ENCODE data around the gene PFKL. TPM values are rescaled to one million over a fixed set of nuclear protein-coding genes. Genes with fewer than 3 reads are reported as not detected.

PFKL gene
- total RNA-seq, 1 donor from 2014 or later = 48.7 TPM

DNA sequence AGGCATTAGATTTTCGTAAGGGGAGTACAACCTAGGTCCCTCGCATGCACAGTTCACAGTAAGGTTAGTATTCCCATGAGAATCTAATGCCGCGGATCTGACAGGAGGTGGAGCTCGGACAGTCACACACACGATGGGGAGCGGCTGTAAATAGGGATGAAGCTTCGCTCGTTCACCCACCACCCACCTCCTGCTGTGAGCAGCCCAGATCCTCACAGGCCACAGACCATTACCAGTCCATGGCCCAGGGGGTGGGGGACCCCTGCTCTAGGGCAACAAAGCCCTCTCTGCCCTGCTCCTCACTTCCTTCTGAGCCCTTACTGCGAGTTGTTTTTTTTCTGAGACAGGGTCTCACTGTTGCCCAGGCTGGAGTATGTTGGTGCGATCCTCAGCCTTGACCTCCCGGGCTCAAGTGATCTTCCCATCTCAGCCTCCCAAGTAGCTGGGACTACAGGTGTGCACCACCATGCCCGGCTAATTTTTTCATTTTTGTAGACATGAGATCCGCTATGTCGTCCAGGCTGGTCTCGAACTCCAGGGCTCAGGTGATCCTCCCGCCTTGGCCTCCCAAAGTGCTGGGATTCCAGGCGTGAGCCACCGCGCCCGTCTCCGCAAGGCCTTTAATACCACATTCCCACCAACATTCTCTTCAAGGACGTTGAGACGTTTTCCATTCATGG is 74.9 kb downstream of the PFKL start:
- Mint-ChIP-seq H3K4me1 (peaks cover 5% of the 10 kb centered on the region), H3K27ac (no peak overlapping the region), H3K9me3 (peaks cover 13% of the 10 kb centered on the region), H3K4me3 (no peak overlapping the region), H3K36me3 (no peaks in the 10 kb centered on the region), H3K27me3 (ENCODE audit: insufficient read depth, low read depth) (peaks cover 27% of the 10 kb centered on the region)
- H3K4me1 ChIP-seq = peaks cover 4% of the 10 kb centered on the region
- H2AFZ ChIP-seq (replicated peaks) = no peak overlapping the region
- no peaks in the 10 kb centered on the region for H3K9me3 ChIP-seq (ENCODE audit: low read depth)
- no peak overlapping the region for H3K27ac ChIP-seq
- peaks cover 31% of the 10 kb centered on the region for H3K27me3 ChIP-seq
- TF ChIP-seq, protein P1, sequence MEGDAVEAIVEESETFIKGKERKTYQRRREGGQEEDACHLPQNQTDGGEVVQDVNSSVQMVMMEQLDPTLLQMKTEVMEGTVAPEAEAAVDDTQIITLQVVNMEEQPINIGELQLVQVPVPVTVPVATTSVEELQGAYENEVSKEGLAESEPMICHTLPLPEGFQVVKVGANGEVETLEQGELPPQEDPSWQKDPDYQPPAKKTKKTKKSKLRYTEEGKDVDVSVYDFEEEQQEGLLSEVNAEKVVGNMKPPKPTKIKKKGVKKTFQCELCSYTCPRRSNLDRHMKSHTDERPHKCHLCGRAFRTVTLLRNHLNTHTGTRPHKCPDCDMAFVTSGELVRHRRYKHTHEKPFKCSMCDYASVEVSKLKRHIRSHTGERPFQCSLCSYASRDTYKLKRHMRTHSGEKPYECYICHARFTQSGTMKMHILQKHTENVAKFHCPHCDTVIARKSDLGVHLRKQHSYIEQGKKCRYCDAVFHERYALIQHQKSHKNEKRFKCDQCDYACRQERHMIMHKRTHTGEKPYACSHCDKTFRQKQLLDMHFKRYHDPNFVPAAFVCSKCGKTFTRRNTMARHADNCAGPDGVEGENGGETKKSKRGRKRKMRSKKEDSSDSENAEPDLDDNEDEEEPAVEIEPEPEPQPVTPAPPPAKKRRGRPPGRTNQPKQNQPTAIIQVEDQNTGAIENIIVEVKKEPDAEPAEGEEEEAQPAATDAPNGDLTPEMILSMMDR (IDR thresholded peaks at IDR 0.05) = no peak
- no peak for TF ChIP-seq EZH2 (IDR thresholded peaks at IDR 0.05)
- no peak for TF ChIP-seq EZH2phosphoT487 (IDR thresholded peaks at IDR 0.05)
- no peak overlapping the region for H3K9ac ChIP-seq
- no peak overlapping the region for H3K4me3 ChIP-seq
- no peaks in the 10 kb centered on the region for H4K20me1 ChIP-seq (ENCODE audit: low read depth)
- no peak for DNase-seq (ENCODE audit: low spot score)
- H3K79me2 ChIP-seq (ENCODE audit: low read depth) = no peaks in the 10 kb centered on the region
- H3F3A ChIP-seq (ENCODE audit: low read depth) = no peaks in the 10 kb centered on the region
- H3K4me2 ChIP-seq = no peak overlapping the region
- H3K36me3 ChIP-seq = no peaks in the 10 kb centered on the region

DNA sequence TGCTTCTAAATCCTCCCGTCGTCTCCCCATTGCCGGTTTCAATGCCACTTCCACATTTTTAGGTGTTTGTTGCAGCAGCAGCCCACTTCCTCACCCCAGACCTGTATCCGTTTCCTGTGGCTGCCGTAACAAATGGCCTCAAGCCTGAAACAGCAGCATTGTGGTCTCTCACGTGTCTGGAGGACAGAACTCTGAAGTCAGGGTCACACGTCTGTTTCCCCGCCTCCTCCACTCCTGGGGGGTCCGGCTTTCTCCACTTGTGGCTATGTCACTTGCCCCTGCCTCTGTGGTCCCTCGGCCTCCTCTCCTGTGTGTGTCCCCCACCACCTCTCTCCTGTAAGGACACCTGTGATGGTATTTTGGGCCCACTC is 75.4 kb downstream of the PFKL start:
- Histone ChIP-seq H3K4me2 (no peak overlapping the region), H3K36me3 (no peaks in the 10 kb centered on the region), H3K27ac (no peak overlapping the region), H3K9me3 (ENCODE audit: low read depth) (no peaks in the 10 kb centered on the region), H3K27me3 (peaks cover 26% of the 10 kb centered on the region), H3K4me1 (peaks cover 5% of the 10 kb centered on the region), H2AFZ (replicated peaks) (no peak overlapping the region), H3K9ac (no peak overlapping the region), H3F3A (ENCODE audit: low read depth) (no peaks in the 10 kb centered on the region), H3K79me2 (ENCODE audit: low read depth) (no peaks in the 10 kb centered on the region), H4K20me1 (ENCODE audit: low read depth) (no peaks in the 10 kb centered on the region), H3K4me3 (no peak overlapping the region)
- peaks cover 13% of the 10 kb centered on the region for H3K9me3 Mint-ChIP-seq
- H3K4me3 Mint-ChIP-seq = no peak overlapping the region
- H3K27me3 Mint-ChIP-seq (ENCODE audit: insufficient read depth, low read depth) = peaks cover 26% of the 10 kb centered on the region
- TF ChIP-seq, protein P1 (IDR thresholded peaks at IDR 0.05) = no peak
- TF ChIP-seq EZH2phosphoT487 (IDR thresholded peaks at IDR 0.05) = no peak
- H3K36me3 Mint-ChIP-seq = no peaks in the 10 kb centered on the region
- DNase-seq (ENCODE audit: low spot score) = no peak
- H3K4me1 Mint-ChIP-seq = peaks cover 9% of the 10 kb centered on the region
- H3K27ac Mint-ChIP-seq = peak overlapping the region; percentile 58

DNA sequence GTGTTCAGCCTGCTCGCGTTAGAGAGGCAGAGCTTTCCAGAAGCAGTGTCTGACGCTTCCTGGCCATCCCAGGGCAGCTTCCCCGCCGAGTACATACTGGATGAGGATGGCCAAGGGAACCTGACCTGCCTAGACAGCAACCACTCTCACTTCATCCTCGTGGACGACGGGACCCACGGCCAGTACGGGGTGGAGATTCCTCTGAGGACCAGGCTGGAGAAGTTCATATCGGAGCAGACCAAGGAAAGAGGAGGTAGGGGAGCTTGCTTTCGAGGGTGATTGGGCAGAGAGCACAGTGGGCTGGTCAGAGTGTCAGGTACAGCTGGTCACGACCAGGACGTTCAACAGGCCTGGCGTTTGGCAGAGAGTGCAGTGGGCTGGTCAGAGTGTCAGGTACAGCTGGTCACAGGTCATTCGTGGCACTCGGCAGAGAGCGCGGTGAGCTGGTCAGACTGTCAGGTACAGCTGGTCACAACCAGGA is 75.9 kb downstream of the PFKL start:
- no peak overlapping the region for H3K27ac ChIP-seq
- TF ChIP-seq EZH2phosphoT487 (IDR thresholded peaks at IDR 0.05) = no peak
- TF ChIP-seq EZH2 (IDR thresholded peaks at IDR 0.05) = no peak
- TF ChIP-seq, protein P1 (IDR thresholded peaks at IDR 0.05) = no peak
- Mint-ChIP-seq H3K9me3 (peaks cover 15% of the 10 kb centered on the region), H3K27me3 (ENCODE audit: insufficient read depth, low read depth) (peaks cover 23% of the 10 kb centered on the region), H3K4me1 (peaks cover 11% of the 10 kb centered on the region), H3K36me3 (no peaks in the 10 kb centered on the region), H3K27ac (peak overlapping the region; percentile 58), H3K4me3 (no peak overlapping the region)
- no peak for DNase-seq (ENCODE audit: low spot score)
- no peaks in the 10 kb centered on the region for H3F3A ChIP-seq (ENCODE audit: low read depth)
- no peaks in the 10 kb centered on the region for H3K9me3 ChIP-seq (ENCODE audit: low read depth)
- H3K9ac ChIP-seq = no peak overlapping the region
- H3K4me1 ChIP-seq = peaks cover 8% of the 10 kb centered on the region
- no peaks in the 10 kb centered on the region for H3K36me3 ChIP-seq
- H2AFZ ChIP-seq (replicated peaks) = no peak overlapping the region
- no peaks in the 10 kb centered on the region for H4K20me1 ChIP-seq (ENCODE audit: low read depth)
- H3K79me2 ChIP-seq (ENCODE audit: low read depth) = no peaks in the 10 kb centered on the region
- H3K4me2 ChIP-seq = no peak overlapping the region
- no peak overlapping the region for H3K4me3 ChIP-seq
- peaks cover 20% of the 10 kb centered on the region for H3K27me3 ChIP-seq

Measured in neural progenitor cell (in vitro differentiated cells).